ENCODE data around the gene SYNRG. TPM values are rescaled to one million over a fixed set of nuclear protein-coding genes. Genes with fewer than 3 reads are reported as not detected.

Gene SYNRG
- total RNA-seq, 2 donors from 2014 or later, result 28.9 to 34.1 TPM

- DNase-seq, result no peak
- intact Hi-C loops (cut with DNase I), result no loop called here
- peak overlapping the region; percentile 81 for H3K27ac ChIP-seq
- H3K27me3 ChIP-seq, result no peaks in the 10 kb centered on the region
- no peaks in the 10 kb centered on the region for H3K36me3 ChIP-seq
- no peak for TF ChIP-seq CTCF (IDR thresholded peaks at IDR 0.05)
- H3K9ac ChIP-seq (ENCODE audit: low read depth in 2 of 2, low read length in 2 of 2), result peak overlapping the region in 1 of 2 donors; percentile 56
- no peaks in the 10 kb centered on the region for H3K4me1 ChIP-seq
- no peaks in the 10 kb centered on the region for H3K9me3 ChIP-seq
- peak overlapping the region; percentile 87 for H3K4me3 ChIP-seq
Observed at GRCh38 chr17:37488009-37488604, 121.1 kb downstream of the SYNRG start.

GRCh38 chr17:37485938-37486570, 123.2 kb downstream of the SYNRG start:
- no peak for TF ChIP-seq CTCF (IDR thresholded peaks at IDR 0.05)
- no peaks in the 10 kb centered on the region for H3K9me3 ChIP-seq
- no peak overlapping the region for H3K27ac ChIP-seq

GRCh38 chr17:37483311-37484039, 125.7 kb downstream of the SYNRG start:
- no peaks in the 10 kb centered on the region for H3K4me1 ChIP-seq
- DNase-seq, result no peak
- H3K27me3 ChIP-seq, result no peaks in the 10 kb centered on the region
- TF ChIP-seq CTCF (IDR thresholded peaks at IDR 0.05), result no peak
- no peak overlapping the region for H3K27ac ChIP-seq
- intact Hi-C loops (cut with DNase I), result no loop called here
- H3K36me3 ChIP-seq, result no peaks in the 10 kb centered on the region
- H3K4me3 ChIP-seq, result no peak overlapping the region
- H3K9me3 ChIP-seq, result no peaks in the 10 kb centered on the region
- H3K9ac ChIP-seq (ENCODE audit: low read depth in 2 of 2, low read length in 2 of 2), result no peak overlapping the region

More at GRCh38 chr17:37485938-37486570, 123.2 kb downstream of the SYNRG start:
- Histone ChIP-seq H3K27me3 (no peaks in the 10 kb centered on the region), H3K9ac (ENCODE audit: low read depth in 2 of 2, low read length in 2 of 2) (no peak overlapping the region), H3K4me3 (no peak overlapping the region), H3K36me3 (no peaks in the 10 kb centered on the region), H3K4me1 (no peaks in the 10 kb centered on the region)
- no peak for DNase-seq
- intact Hi-C loops (cut with DNase I), result no loop called here

- Histone ChIP-seq H3K27ac (no peak overlapping the region), H3K9ac (ENCODE audit: low read depth in 2 of 2, low read length in 2 of 2) (no peak overlapping the region), H3K4me3 (no peak overlapping the region), H3K9me3 (no peaks in the 10 kb centered on the region), H3K4me1 (no peaks in the 10 kb centered on the region), H3K27me3 (no peaks in the 10 kb centered on the region), H3K36me3 (no peaks in the 10 kb centered on the region)
- no peak for TF ChIP-seq CTCF (IDR thresholded peaks at IDR 0.05)
- DNase-seq, result no peak
- intact Hi-C loops (cut with DNase I), result no loop called here
Observed at GRCh38 chr17:37481001-37481665, 128.1 kb downstream of the SYNRG start.

- no peak overlapping the region for H3K4me3 ChIP-seq
- TF ChIP-seq CTCF (IDR thresholded peaks at IDR 0.05), result no peak
- no peaks in the 10 kb centered on the region for H3K9me3 ChIP-seq
- intact Hi-C loops (cut with DNase I), result no loop called here
- H3K4me1 ChIP-seq, result no peaks in the 10 kb centered on the region
- DNase-seq, result no peak
- H3K27ac ChIP-seq, result no peak overlapping the region
- H3K9ac ChIP-seq (ENCODE audit: low read depth in 2 of 2, low read length in 2 of 2), result no peak overlapping the region
- no peaks in the 10 kb centered on the region for H3K36me3 ChIP-seq
- no peaks in the 10 kb centered on the region for H3K27me3 ChIP-seq
Observed at GRCh38 chr17:37480427-37480826, 128.8 kb downstream of the SYNRG start.
